GM19455 (cell line): Measurements from ENCODE around the gene PITPNM3.

Source experiments
- ATAC-seq: cut with Tn5 transposase; IDR thresholded peaks from one replicate; pipeline ENCODE4 v1.9.1; 2021; ENCODE audit not compliant: unreplicated experiment

PITPNM3 gene

DNA sequence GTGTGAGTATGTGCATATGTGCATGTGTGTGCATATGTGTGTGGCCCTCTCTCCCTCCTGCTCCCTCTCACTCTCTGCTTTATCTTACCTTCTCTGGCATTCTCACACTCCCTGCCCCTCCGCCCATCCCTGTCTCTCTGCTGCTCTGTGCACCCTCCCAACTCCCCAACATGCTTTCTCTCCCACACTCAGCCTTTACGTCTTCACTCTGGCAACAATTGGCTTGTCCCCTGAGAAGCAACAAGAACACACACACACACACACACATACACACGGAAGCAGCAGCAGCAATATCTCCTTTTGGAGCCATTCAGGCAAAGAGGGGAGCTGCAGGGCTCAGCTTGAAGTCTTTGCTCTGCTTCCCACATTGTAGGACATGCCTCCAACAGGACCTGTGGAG is 27.8 kb downstream of the PITPNM3 start:
- ATAC-seq, result no peak

DNA sequence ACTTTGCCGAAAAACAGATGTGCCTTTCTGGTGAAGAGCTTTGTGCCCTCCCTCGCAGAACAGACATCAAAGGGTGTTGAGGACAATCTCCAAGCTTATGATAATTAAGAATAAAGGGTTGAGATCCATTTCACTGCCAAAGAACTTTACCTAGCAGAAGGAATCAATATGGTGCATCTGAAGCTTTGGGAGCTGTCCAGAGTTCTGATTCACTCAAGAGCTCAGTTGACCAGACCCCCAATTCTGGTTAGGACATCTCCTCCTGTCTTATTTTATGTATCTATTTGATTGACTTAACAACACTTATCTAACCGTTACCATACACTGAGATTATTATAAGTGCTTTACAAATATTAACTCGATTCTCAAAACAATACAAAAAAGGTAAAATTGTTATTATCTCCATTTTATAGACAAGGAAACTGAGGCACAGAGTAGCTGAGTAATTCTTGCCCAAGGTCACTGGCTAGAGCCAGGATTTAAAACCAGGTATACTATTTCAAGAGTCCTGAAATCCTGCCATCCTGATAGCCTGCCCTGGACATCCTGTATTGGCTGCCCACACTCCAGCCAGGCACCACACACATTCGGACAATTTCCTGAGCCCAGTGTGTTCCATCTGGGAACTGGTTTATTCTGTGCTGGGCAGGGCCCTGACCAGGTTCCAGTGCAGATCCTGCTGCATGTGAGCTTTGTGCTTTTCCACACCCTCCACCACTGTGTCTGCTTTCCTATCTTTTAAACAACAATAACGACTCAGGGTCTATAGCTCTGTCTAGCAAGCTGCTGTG is 29.8 kb downstream of the PITPNM3 start:
- no peak for ATAC-seq

DNA sequence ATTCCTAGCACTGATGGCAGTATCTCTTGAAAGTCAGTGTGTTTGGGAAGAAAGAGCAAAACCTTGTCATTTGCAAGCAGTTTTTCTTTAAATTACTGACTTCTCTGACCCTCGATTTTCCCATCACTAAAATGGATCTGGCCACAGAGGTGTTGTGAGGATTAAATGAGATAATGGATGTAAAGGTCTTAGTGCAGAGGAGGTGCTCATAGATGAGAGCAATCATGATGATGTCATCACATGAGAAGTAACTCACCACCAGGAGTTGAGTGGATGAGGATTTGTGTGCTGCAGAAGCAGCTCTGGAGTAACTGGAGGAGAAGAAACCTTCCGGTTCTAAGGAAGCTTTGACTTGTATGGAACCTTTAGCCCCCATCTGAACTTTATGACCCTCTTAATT is 30.6 kb downstream of the PITPNM3 start:
- no peak for ATAC-seq

DNA sequence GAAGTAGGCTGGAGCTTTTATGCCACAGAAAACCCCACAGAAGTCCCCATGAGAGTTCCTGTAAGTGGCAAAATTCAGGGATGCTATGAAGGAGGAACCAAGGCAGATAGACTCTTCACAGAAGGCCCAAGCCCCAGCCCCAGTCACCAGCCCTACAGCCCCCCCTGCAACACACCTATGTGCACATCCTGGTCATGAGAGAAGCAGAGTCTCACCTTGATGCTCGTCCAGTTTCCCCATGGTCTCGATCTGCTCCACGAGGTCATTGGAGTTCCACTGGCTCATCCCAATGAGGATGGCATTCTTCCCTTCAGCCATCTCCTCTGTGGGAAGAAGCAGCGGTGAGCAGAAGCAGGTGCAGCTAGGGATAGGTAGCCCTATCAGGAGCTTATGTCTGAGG is 31.2 kb downstream of the PITPNM3 start:
- no peak for ATAC-seq

GRCh38 chr17:6524520-6524919 is 31.8 kb downstream of the PITPNM3 start:
- no peak for ATAC-seq

DNA sequence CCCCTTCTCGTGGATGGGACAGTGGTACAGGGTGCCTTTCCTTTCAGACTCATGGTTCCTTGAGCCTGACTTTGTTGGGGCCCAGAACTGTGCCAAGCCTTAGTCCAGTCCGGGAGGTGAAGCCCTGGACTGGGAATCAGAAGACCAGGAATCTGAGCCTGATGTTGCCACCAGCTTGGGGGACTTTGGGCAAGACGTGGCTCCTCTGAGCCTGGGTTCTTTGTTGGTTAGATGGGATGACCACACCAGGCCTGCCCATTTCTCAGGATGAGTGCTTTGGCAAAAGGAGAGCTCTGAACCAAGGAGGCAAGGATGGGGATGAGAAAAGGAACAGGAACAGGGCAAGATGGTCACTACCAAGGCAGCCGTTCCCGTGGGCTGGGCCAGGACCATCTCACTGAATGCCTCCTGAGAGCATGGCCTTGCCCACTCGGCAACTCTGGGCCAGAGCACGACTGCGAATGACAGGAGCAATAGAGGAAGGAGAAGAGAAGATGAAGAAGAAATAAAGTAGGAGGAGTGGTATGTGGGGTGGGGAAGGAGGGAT is 32.5 kb downstream of the PITPNM3 start:
- ATAC-seq, result no peak

- ATAC-seq, result no peak
These were observed 33.0 kb downstream of the PITPNM3 start for GRCh38 chr17:6523330-6523729.

GRCh38 chr17:6521586-6521985 is 34.8 kb downstream of the PITPNM3 start:
- ATAC-seq, result no peak

DNA sequence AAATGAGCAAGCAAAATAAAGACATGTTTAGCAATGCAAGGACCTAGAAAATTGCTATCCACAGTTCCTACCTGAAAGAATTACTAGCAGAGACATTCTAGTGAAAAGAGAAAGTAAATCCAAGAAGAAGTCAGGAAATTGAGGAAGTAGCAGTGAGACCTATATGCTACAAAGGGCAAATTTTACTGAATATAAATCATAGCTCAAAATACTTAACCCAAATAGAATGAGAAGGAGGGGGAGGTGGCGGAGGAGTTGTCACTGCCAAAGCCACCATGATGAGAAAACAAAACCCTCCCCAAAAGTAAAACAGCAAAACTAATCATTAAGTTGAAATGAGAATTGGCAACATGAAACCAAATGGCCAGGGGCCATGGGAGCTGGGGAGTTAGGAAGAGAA is 39.3 kb downstream of the PITPNM3 start:
- ATAC-seq, result no peak

- no peak for ATAC-seq
These were observed 42.0 kb downstream of the PITPNM3 start for GRCh38 chr17:6514371-6514770.

DNA sequence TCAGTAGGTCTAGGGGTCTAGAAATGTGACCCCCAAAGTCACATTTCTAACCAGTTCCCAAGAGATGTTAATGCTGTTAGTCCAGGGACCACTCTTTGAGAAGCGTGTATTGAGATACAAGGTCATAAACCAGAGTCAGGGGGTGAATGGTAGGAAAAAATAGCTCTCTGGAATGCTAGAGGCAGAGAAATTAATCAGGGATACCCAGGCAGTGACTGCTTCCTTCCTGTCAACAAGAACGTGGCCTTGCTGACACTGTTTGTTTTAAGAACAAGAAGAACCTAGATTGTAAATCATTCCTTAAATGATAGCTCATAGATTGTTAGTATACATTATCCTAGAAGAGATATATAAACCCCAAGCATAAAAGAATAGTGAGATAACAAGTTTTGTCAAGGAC is 43.8 kb downstream of the PITPNM3 start:
- no peak for ATAC-seq

GRCh38 chr17:6510321-6510977 is 45.9 kb downstream of the PITPNM3 start:
- no peak for ATAC-seq

GRCh38 chr17:6509921-6510320 is 46.4 kb downstream of the PITPNM3 start:
- ATAC-seq, result no peak

DNA sequence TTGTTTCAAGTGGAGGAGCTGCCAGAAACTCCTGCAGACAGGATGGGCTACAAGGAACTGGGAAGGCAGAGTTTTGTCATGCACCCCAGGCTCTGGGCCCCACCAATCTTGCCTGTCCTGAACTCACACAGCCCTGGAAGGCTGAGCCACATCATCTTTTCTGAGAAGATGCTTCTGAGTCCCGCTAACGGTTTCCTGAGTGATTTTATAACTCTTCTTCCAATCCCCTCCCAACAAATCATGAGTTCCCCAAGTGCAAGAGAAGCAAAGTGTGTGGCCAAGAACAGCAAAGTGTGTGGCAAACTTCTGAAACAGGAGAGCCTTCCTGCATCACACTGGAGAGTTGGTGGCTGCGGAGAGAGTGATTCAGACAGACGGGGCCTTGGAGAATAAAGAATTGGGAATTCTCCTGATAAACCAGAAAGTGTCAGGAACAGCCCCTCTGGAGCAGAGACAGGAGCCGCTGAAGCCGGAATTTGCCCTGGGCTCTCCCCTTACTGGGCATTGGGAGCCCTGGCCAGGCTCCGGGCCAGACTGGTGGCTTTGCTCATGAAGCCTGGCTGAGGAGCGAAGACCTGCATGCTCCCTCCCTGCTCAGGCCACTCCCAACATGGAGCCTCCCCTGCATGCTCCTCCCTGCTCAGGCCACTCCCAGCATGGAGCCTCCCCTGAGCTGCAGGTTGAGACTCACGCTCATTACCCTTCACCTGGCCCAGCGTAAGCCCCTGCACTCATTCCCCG is 47.2 kb downstream of the PITPNM3 start:
- no peak for ATAC-seq

DNA sequence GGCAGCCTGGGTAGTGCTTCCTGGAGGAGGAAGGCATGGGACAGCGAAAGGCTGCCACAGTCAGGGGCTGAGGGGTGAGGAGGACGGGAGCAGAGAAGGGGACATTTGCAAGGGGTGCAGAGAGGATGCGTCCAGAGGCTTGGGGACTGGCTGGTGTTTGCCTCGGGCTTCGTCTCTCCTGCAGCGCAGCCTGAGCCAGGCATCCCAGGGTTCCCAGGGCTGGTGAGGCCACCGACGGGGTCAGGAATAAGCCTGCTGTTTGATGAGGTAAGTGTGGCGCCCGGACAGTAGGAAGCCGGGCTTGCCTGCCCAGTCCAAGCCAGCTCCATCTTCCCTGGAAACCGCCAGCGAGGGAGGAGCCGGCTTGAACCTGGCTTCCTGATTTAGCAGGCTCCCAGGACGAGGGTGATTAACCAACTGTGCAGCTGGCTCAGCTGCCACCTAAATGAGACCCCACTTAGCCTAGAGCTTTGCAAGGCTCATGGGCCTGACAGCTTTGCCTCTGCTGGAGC is 47.8 kb downstream of the PITPNM3 start:
- ATAC-seq, result no peak

- no peak for ATAC-seq
These were observed 48.3 kb downstream of the PITPNM3 start for GRCh38 chr17:6508016-6508415.

GRCh38 chr17:6507535-6507934 is 48.8 kb downstream of the PITPNM3 start:
- ATAC-seq, result no peak

GRCh38 chr17:6506679-6507231 is 49.6 kb downstream of the PITPNM3 start:
- ATAC-seq, result no peak

DNA sequence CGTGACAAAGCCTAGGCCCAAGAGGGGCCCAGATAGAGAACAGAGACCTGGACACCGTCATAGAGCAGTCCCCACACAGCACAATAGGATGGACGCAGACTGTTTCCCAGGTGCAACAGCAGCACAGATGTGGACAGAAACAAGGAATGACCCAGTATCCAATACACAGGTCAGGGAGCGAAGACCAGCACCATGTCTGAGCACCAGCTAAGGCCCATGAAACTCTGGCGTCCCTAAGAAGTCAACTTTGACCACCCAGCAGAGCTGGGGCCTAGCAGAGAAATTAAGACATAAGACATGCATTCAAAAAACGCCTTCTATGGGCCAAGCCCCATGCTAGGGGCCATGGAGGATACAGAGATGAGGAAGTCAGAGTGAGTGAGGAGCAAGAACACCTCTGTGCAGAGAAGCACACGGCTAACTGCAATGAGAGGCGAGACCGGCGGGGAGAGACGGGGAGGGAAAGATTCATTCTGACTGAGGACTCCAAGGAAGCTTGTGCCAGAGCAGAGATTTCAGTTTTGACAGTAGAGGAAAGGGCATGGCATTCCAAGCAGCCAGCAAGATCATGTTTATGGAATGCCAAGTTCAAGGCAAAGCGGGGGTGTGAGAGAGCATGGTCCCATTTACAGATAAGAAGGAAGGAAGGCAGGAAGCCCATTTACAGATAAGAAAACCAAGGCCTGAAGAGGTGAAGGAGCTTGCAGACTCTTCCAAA is 50.8 kb downstream of the PITPNM3 start:
- no peak for ATAC-seq

GRCh38 chr17:6503641-6504195 is 52.6 kb downstream of the PITPNM3 start:
- no peak for ATAC-seq
